SK-N-SH treated with all-trans-retinoic acid at 6 μM for 48 hours (cell line): ENCODE results near the gene PXMP2.

Experiments
- ATAC-seq: fragments of 200-7000 bp; cut with Tn5 transposase; 3 replicates; pipeline ENCODE4 v1.9.1; 2020; ENCODE audit warnings: mild to moderate bottlenecking, moderate library complexity
- ARNTL ChIP-seq: fragments of 450-650 bp; formaldehyde crosslinking; IDR thresholded peaks from 2 replicates; pipeline ENCODE4 v1.5.0; 2020; ENCODE audit warnings: low read depth, mild to moderate bottlenecking, moderate library complexity, borderline replicate concordance
- BACH2 ChIP-seq: fragments of 250-450 bp; sonication (Bioruptor Pico); IDR thresholded peaks from 2 replicates; pipeline ENCODE4 v1.9.0; 2021; ENCODE audit warnings: mild to moderate bottlenecking, borderline replicate concordance
- CSDC2 ChIP-seq: fragments of 250-450 bp; sonication (Bioruptor Pico); IDR thresholded peaks from 2 replicates; pipeline ENCODE4 v1.5.0; 2020; ENCODE audit warnings: mild to moderate bottlenecking, moderate library complexity
- ESRRG ChIP-seq: fragments of 250-450 bp; sonication (Bioruptor Pico); IDR thresholded peaks from 2 replicates; pipeline ENCODE4 v1.6.1; 2021; ENCODE audit warnings: mild to moderate bottlenecking
- GLIS3 ChIP-seq: fragments of 250-450 bp; sonication (Bioruptor Pico); IDR thresholded peaks from 2 replicates; pipeline ENCODE4 v1.5.0; 2020; ENCODE audit warnings: mild to moderate bottlenecking, moderate library complexity
- ISL1 ChIP-seq: fragments of 250-450 bp; sonication (Bioruptor Pico); IDR thresholded peaks from 2 replicates; pipeline ENCODE4 v2.1.2; 2022; ENCODE audit warnings: mild to moderate bottlenecking, moderate library complexity
- OSR1 ChIP-seq: fragments of 250-450 bp; sonication (Bioruptor Pico); IDR thresholded peaks from 2 replicates; pipeline ENCODE4 v1.8.0; 2022; ENCODE audit warnings: moderate library complexity, mild to moderate bottlenecking, inconsistent platforms
- PPARA ChIP-seq: fragments of 250-450 bp; sonication (Bioruptor Pico); IDR thresholded peaks from 2 replicates; pipeline ENCODE4 v1.5.0; 2020; ENCODE audit warnings: mild to moderate bottlenecking, borderline replicate concordance
- RARB ChIP-seq: fragments of 250-450 bp; sonication (Bioruptor Pico); IDR thresholded peaks from 2 replicates; pipeline ENCODE4 v1.8.0; 2021; ENCODE audit warnings: mild to moderate bottlenecking, moderate library complexity
- SNAI2 ChIP-seq: fragments of 250-450 bp; sonication (Bioruptor Pico); IDR thresholded peaks from 2 replicates; pipeline ENCODE4 v1.5.0; 2020; ENCODE audit warnings: mild to moderate bottlenecking, moderate library complexity
- TCF4 ChIP-seq: fragments of 250-450 bp; sonication (Bioruptor Pico); IDR thresholded peaks from 2 replicates; pipeline ENCODE4 v1.8.0; 2021; ENCODE audit warnings: mild to moderate bottlenecking, moderate library complexity, borderline replicate concordance
- TOX ChIP-seq: fragments of 250-450 bp; sonication (Bioruptor Pico); IDR thresholded peaks from 2 replicates; pipeline ENCODE4 v1.8.0; 2021; ENCODE audit warnings: mild to moderate bottlenecking, moderate library complexity, borderline replicate concordance
- ZC3H10 ChIP-seq: fragments of 250-450 bp; sonication (Bioruptor Pico); IDR thresholded peaks from 2 replicates; pipeline ENCODE4 v1.5.1; 2021; ENCODE audit warnings: mild to moderate bottlenecking, moderate library complexity
- ZFP3 ChIP-seq: fragments of 250-450 bp; sonication (Bioruptor Pico); IDR thresholded peaks from 2 replicates; pipeline ENCODE4 v1.5.0; 2020; ENCODE audit warnings: mild to moderate bottlenecking, moderate library complexity
- ZFP30 ChIP-seq: fragments of 450-650 bp; formaldehyde crosslinking; IDR thresholded peaks from 2 replicates; pipeline ENCODE4 v1.5.0; 2022; ENCODE audit warnings: mild to moderate bottlenecking, moderate library complexity
- ZNF565 ChIP-seq: fragments of 450-650 bp; formaldehyde crosslinking; conservative IDR thresholded peaks from 2 replicates; pipeline ENCODE4 v1.5.0; 2020; ENCODE audit warnings: low read depth, mild to moderate bottlenecking, moderate library complexity
- ZNF70 ChIP-seq: fragments of 450-650 bp; formaldehyde crosslinking; IDR thresholded peaks from 2 replicates; pipeline ENCODE4 v1.5.0; 2020; ENCODE audit warnings: mild to moderate bottlenecking, moderate library complexity
- TF ChIP-seq, protein P1 (sequence below): fragments of 250-450 bp; sonication (Bioruptor Pico); IDR thresholded peaks from 2 replicates; pipeline ENCODE4 v1.8.0; 2021; ENCODE audit warnings: low read depth, mild to moderate bottlenecking, moderate library complexity, borderline replicate concordance
- TF ChIP-seq, protein P2 (sequence below): fragments of 250-450 bp; sonication (Bioruptor Pico); IDR thresholded peaks from 2 replicates; pipeline ENCODE4 v1.8.0; 2020; ENCODE audit warnings: mild to moderate bottlenecking, moderate library complexity, borderline replicate concordance
- TF ChIP-seq, protein P3 (sequence below): fragments of 250-450 bp; sonication (Bioruptor Pico); IDR thresholded peaks from 2 replicates; pipeline ENCODE4 v1.5.1; 2020; ENCODE audit warnings: low read depth, mild to moderate bottlenecking, moderate library complexity
- TF ChIP-seq, protein P4 (sequence below): fragments of 250-450 bp; sonication (Bioruptor Pico); IDR thresholded peaks from 2 replicates; pipeline ENCODE4 v1.5.1; 2021; ENCODE audit warnings: mild to moderate bottlenecking, moderate library complexity
- TF ChIP-seq, protein P5 (sequence below): fragments of 250-450 bp; sonication (Bioruptor Pico); IDR thresholded peaks from 2 replicates; pipeline ENCODE4 v1.5.0; 2020; ENCODE audit warnings: mild to moderate bottlenecking, moderate library complexity

The PXMP2 gene

DNA sequence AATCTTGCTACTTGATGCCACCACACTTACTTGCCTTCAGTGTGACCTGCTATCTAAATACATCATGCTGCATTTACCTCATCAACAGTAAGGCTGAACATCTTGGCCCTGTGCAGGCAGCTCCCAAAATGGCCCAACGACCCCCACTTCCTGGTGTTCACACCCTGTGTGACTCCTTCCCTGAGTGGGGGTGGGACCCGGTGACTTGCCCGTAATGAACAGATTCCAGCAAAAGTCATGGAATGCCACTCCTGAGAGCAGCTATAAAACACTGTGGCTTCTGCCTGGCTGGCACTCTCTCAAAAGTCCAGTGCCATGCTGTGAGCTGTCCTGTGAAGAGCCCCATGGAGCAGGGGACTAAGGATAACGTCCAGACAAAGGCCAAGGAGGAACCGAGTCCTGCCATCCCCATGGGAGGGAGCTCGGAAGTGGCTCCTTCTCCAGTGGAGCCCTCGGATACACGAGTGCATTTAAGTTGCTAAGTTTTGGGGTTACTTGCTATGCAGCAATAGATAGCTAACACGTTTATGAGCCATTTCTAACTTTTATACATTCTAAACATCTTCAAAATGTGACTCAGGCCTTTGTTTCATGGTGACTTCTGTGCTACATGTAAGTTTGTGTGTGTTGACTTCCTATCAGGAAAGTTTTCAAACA lies 35.8 kb upstream of the PXMP2 start:
- no peak for ATAC-seq
- TF ChIP-seq TOX (CRISPR knock-in tag) (no peak), ZNF565 (CRISPR knock-in tag) (no peak), SNAI2 (no peak), TCF4 (CRISPR knock-in tag) (no peak), PPARA (no peak), BACH2 (CRISPR knock-in tag) (no peak), GLIS3 (CRISPR knock-in tag) (no peak), ZFP3 (CRISPR knock-in tag) (no peak), ZFP30 (CRISPR knock-in tag) (no peak), OSR1 (CRISPR knock-in tag) (no peak), ESRRG (no peak), ZC3H10 (CRISPR knock-in tag) (no peak)
- TF ChIP-seq, protein P1, sequence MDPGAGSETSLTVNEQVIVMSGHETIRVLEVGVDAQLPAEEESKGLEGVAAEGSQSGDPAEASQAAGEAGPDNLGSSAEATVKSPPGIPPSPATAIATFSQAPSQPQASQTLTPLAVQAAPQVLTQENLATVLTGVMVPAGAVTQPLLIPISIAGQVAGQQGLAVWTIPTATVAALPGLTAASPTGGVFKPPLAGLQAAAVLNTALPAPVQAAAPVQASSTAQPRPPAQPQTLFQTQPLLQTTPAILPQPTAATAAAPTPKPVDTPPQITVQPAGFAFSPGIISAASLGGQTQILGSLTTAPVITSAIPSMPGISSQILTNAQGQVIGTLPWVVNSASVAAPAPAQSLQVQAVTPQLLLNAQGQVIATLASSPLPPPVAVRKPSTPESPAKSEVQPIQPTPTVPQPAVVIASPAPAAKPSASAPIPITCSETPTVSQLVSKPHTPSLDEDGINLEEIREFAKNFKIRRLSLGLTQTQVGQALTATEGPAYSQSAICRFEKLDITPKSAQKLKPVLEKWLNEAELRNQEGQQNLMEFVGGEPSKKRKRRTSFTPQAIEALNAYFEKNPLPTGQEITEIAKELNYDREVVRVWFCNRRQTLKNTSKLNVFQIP (CRISPR knock-in tag) = no peak
- TF ChIP-seq, protein P2, sequence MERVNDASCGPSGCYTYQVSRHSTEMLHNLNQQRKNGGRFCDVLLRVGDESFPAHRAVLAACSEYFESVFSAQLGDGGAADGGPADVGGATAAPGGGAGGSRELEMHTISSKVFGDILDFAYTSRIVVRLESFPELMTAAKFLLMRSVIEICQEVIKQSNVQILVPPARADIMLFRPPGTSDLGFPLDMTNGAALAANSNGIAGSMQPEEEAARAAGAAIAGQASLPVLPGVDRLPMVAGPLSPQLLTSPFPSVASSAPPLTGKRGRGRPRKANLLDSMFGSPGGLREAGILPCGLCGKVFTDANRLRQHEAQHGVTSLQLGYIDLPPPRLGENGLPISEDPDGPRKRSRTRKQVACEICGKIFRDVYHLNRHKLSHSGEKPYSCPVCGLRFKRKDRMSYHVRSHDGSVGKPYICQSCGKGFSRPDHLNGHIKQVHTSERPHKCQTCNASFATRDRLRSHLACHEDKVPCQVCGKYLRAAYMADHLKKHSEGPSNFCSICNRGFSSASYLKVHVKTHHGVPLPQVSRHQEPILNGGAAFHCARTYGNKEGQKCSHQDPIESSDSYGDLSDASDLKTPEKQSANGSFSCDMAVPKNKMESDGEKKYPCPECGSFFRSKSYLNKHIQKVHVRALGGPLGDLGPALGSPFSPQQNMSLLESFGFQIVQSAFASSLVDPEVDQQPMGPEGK (CRISPR knock-in tag) = no peak
- TF ChIP-seq, protein P3, sequence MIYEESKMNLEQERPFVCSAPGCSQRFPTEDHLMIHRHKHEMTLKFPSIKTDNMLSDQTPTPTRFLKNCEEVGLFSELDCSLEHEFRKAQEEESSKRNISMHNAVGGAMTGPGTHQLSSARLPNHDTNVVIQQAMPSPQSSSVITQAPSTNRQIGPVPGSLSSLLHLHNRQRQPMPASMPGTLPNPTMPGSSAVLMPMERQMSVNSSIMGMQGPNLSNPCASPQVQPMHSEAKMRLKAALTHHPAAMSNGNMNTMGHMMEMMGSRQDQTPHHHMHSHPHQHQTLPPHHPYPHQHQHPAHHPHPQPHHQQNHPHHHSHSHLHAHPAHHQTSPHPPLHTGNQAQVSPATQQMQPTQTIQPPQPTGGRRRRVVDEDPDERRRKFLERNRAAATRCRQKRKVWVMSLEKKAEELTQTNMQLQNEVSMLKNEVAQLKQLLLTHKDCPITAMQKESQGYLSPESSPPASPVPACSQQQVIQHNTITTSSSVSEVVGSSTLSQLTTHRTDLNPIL = no peak
- TF ChIP-seq, protein P4, sequence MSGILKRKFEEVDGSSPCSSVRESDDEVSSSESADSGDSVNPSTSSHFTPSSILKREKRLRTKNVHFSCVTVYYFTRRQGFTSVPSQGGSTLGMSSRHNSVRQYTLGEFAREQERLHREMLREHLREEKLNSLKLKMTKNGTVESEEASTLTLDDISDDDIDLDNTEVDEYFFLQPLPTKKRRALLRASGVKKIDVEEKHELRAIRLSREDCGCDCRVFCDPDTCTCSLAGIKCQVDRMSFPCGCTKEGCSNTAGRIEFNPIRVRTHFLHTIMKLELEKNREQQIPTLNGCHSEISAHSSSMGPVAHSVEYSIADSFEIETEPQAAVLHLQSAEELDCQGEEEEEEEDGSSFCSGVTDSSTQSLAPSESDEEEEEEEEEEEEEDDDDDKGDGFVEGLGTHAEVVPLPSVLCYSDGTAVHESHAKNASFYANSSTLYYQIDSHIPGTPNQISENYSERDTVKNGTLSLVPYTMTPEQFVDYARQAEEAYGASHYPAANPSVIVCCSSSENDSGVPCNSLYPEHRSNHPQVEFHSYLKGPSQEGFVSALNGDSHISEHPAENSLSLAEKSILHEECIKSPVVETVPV = no peak

- ATAC-seq = no peak
- no peak for TF ChIP-seq TCF4 (CRISPR knock-in tag)
- TF ChIP-seq SNAI2 = no peak
- TF ChIP-seq PPARA = no peak
- no peak for TF ChIP-seq ZFP30 (CRISPR knock-in tag)
- no peak for TF ChIP-seq ZC3H10 (CRISPR knock-in tag)
- TF ChIP-seq ZNF70 (CRISPR knock-in tag) = no peak
- TF ChIP-seq OSR1 (CRISPR knock-in tag) = no peak
- no peak for TF ChIP-seq CSDC2
- no peak for TF ChIP-seq ISL1 (CRISPR knock-in tag)
- TF ChIP-seq, protein P3 = no peak
- no peak for TF ChIP-seq RARB
- TF ChIP-seq ARNTL (CRISPR knock-in tag) = no peak
- TF ChIP-seq, protein P5, sequence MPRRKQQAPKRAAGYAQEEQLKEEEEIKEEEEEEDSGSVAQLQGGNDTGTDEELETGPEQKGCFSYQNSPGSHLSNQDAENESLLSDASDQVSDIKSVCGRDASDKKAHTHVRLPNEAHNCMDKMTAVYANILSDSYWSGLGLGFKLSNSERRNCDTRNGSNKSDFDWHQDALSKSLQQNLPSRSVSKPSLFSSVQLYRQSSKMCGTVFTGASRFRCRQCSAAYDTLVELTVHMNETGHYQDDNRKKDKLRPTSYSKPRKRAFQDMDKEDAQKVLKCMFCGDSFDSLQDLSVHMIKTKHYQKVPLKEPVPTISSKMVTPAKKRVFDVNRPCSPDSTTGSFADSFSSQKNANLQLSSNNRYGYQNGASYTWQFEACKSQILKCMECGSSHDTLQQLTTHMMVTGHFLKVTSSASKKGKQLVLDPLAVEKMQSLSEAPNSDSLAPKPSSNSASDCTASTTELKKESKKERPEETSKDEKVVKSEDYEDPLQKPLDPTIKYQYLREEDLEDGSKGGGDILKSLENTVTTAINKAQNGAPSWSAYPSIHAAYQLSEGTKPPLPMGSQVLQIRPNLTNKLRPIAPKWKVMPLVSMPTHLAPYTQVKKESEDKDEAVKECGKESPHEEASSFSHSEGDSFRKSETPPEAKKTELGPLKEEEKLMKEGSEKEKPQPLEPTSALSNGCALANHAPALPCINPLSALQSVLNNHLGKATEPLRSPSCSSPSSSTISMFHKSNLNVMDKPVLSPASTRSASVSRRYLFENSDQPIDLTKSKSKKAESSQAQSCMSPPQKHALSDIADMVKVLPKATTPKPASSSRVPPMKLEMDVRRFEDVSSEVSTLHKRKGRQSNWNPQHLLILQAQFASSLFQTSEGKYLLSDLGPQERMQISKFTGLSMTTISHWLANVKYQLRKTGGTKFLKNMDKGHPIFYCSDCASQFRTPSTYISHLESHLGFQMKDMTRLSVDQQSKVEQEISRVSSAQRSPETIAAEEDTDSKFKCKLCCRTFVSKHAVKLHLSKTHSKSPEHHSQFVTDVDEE (CRISPR knock-in tag) = no peak
- TF ChIP-seq, protein P4 = no peak
- TF ChIP-seq, protein P1 (CRISPR knock-in tag) = no peak
Observed at GRCh38 chr12:132653567-132654290, 33.7 kb upstream of the PXMP2 start.
